DMS114 treated with DMSO at 0.1 percent for 48 hours (cell line): ENCODE data around the gene NDUFB5.

Source experiments
- DNase-seq: peaks from one replicate; lab custom pipeline; 2025; ENCODE audit not compliant: unreplicated experiment; lab: John Stamatoyannopoulos, UW

The NDUFB5 gene

DNA sequence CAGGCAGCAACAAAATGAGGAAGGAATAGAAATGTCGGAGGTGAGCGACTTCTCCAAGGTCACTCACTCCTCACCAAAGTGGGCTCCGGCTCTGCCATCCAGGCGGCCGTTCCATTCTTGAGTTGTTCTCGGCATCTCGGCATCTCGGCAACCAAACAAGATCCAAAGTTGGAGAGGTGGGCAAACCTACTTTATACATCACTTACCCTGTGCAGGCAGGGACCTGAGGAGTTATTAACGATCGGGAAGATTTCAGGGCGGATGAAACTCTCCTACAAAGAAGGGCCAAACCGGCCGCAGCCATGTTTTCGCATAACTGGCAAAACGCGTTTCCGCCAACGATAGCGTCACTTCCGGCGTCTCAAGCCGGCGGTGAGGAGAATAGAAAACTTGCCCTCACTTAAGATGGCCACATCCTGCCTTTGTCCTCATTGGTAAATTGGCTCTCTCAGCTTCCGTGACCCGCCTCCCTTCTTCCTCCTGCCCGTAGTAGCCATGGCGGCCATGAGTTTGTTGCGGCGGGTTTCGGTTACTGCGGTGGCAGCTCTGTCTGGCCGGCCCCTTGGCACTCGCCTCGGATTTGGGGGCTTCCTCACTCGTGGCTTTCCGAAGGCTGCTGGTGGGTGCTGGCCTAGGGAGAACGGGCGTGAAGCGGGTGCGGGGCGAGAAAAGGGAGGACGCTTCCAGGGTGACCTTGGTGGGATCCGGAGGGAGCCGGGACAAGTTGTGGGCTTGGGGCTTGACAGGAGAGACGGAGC lies at the start of gene NDUFB5, which contains the start of gene MRPL47:
Gene NDUFB5, plus strand, starts transcription at position 474 of the 758 bp plus-strand sequence. Its CDS starts 22 bp downstream, at position 496.
Gene MRPL47, minus strand, starts transcription at position 318 of the 758 bp plus-strand sequence. Its CDS starts 14 bp downstream, at position 304.
- peak; percentile 97 for DNase-seq

DNA sequence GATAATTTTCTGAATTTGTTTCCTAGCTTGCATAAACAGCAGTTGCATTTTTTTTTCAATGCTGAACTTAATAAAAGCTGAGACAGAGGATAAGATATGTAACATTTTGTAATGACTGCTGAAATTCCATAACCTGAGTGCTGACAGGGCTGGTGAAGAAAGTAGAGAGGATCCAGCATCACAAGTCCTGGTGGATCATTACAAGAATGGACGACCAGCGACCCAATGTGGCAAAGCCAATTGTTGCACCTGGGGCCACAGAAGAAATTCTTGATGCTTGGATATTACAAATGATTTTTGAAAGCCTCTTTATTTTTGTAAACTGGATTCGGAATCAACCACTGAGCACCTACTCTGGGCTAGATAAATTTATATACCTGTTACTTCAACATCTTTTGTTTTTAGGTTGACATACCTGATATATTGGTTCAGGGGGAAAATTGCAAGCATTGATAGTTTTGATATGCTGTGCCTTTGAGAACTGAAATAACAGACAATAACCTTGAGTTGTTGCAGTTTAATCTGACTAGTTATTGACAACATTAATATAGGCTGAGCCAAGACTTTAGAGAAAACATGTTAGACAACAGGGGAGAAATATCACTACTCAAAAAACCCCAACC lies 45.7 kb upstream of the NDUFB5 start:
- DNase-seq, result peak; percentile 55

DNA sequence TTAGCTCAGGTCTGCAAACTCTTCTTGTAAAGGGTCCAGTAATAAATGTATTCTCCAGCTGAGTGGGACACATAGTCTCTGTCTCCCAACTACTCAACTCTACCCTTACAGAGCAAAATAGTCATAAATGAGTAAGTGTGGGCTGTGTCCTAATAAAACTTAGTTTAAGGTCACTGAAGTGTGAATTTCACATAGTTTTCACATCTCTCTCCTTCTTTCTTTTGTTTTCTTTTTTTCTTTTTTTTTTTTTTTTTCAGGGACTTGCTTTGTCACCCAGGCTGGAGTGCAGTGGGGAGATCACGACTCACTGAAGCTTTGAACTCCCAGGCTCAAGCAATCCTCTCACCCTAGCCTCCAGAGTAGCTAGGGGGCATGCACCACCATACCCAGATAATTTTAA lies 43.8 kb upstream of the NDUFB5 start:
- DNase-seq, result no peak

DNA sequence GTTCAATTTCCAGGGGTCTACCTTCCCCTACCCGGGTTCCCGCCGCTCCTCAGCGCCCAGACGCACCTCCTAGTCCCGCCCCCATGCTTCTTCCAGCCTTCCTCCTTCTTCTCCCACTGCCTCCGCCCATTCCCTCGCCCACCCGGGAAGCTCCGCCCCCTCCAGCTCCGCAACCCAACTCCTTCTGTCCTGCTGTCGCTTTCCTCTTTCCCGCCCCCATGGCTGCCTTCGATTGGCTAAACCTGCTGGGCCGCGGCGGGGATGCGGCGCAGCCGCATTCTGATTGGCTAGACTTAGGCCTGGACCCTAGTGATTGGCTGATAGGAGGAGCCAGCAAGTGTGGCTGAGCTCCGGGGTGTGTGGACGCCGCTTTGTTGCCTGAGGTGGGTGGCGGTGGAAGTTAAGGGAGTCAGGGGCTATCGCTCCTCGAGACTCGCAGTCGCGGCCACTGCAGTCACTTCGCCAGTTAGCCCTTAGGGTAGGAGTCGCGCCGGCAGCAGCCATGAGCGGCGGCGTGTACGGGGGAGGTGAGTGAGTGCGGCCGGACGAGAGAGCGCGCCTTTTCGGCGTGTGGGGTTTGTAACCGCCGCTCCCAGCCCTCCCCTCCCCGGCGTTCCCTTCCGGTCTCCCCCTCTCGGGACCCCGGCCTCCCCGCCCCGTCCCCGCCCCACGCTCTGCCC lies 41.9 kb upstream of the NDUFB5 start, which contains the start of gene ACTL6A:
Gene ACTL6A, plus strand, starts transcription at position 336 of the 680 bp plus-strand sequence. Its CDS starts 167 bp downstream, at position 503.
- DNase-seq, result peak; percentile 99

DNA sequence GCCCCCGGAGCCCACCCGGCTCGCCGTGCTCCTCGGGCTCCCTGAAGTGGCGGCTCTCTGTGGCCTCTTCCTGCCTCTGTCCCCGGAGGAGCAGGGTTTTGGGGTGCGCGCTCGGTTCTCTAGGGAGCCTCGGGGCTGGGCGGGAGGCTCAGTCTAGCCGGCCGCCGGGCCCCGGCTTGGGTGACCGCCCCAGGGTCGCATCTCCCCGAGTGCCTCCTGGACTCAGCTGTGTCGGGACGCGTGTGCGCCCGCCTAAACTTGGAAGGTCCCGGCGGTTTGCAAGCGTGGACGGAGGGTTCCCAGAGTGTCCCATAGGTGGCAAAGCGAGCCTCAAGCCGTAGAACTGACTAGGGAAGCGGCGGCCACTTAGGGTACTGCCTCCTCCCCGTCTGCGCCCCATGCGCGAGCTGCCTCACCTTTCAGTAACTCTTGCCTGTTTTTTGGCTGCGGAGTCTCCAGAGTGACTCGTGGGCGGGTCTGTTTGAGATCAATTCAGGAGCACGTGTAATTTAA lies 41.3 kb upstream of the NDUFB5 start:
- DNase-seq, result peak; percentile 27

DNA sequence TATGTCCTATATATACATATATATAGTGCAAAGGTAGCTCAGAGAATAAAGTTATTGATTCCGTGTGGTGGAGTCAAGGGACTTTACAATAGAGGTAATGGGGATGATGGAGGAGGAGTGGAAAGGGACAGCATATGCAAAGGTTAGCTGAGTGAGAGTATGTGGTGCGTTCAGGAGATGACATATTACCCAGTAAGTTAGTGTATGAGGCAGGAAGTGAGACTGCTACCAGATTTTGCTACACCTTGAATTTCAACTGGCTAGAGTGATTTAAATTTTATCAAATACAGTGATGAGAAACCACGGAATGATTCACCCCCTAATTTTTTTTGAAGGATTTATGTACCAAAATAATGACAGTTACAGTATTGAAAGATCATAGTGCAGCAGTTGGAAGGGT lies 39.1 kb upstream of the NDUFB5 start:
- DNase-seq, result no peak

DNA sequence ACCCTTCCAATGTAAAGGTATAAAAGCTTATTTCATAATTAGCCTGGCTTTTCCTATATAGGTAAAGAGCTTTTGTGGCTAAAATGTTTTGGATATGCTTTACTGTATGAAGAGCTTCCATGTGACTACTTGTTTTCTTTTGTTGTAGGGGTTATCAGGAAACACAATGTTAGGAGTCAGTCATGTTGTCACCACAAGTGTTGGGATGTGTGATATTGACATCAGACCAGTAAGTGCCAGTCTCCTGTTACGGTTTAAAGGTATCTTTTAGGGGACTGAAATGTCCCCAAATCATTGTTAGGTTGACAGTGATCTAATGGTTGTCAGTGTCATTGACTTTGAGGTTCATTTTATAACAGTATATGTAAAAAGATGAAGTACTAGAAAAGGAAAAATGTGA lies 23.6 kb upstream of the NDUFB5 start:
- DNase-seq, result no peak

DNA sequence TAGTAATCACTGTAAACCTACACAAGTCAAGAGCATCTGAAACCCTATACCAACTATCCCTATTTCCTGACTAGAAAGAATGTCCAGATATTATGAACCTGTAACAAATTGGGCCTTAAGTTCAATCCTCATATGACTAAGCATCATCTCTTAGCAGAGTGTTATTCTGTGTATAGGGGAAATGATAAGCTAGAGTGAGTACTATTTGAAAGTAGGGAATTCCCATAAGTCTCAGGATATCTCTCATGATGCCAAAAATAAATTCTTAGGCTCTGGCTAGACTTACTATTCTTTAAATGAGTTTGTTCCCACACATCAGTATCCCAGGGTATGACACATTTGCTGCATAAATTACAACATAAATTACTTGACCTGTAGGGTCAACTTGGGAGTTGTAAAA lies 15.5 kb upstream of the NDUFB5 start:
- DNase-seq, result no peak

DNA sequence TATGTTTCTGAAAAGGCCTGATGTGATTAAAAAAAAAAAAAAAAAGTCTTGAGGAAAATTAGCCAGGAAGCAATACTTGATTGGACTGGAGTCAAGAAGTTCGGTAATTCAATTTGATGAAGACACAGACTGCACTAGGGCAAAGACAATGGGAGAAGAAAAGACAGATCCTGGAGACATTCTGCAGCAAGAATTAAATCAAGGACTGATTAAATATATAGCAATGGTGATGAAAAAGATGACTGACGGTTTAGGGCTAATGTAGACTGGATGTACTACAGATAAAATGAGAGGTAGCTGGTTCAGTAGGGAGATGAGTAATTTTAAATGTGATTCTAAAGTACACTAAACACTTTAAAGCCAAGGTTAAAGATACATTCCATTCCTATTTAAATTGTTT lies 13.9 kb upstream of the NDUFB5 start:
- no peak for DNase-seq

DNA sequence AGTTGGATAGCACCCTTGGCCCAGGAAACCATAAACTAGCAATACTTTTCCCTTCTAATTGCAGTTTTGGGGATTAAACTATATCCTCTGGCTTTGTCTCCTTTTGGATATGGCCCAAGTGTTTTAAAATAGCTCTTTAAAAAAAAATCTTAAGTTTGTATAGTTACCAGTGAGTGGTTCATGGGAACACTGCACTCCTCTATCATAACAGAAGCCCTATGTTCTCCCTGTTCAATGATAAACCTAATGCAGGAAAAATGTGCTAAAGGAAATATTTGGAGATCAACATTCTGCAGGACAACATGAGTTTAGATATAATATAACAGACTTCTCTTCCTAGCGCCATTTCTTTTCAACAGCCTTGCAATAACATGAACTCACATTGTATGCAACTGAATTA lies 13.3 kb upstream of the NDUFB5 start:
- no peak for DNase-seq

DNA sequence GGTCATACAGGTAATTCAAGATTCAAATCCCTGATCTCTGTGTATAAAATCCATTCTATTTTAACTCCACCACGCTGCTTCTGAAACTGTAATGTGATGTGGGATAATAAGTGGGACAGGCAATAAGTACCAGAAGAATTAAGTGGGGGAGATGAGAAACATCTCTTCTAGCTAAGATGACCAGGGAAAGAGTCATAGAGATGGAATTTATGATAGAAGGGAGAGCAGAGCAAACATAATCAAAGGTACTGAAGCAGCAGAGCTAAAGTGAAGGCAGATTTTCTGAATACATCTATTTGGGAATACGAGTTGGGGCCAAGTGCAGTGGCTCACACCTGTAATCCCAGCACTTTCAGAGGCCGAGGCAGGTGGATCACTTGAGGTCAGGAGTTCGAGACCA lies 5.1 kb upstream of the NDUFB5 start:
- DNase-seq, result no peak

DNA sequence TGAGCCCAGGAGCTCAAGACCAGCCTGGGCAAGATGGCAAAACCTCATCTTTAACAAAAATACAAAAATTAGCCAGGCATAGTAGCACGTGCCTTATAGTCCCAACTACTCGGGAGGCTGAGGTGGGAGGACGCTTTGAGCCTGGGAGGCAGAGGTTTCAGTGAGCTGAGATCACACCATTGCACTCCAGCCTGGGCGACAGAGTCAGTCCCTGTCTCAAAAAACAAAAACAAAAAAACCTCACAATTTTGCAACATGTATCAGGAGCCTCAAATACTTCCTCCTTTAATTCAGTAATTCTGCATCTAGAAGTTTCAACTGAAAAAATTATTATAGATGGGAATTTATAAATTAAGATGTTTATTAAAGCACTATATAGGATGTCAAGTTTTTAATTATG lies 1.3 kb upstream of the NDUFB5 start:
- DNase-seq, result no peak

DNA sequence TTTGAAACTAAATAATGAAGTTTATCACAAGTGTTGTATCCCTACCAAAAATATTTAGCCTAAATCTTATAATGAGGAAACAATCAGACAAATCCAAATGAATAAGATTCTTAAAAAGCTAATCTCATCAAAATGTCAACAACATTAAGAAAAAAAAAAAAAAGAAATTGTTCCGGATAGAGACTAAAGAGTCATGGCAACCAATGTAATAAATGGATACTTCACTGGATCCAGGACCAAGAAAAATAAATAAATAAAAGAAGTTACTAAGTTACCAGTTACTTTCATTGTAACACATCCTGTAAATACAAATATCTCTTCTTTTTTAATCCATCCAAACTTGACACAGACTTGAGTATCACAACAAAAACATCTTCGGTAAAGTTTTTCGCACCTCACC lies 763 bp upstream of the NDUFB5 start:
- DNase-seq, result peak; percentile 55

DNA sequence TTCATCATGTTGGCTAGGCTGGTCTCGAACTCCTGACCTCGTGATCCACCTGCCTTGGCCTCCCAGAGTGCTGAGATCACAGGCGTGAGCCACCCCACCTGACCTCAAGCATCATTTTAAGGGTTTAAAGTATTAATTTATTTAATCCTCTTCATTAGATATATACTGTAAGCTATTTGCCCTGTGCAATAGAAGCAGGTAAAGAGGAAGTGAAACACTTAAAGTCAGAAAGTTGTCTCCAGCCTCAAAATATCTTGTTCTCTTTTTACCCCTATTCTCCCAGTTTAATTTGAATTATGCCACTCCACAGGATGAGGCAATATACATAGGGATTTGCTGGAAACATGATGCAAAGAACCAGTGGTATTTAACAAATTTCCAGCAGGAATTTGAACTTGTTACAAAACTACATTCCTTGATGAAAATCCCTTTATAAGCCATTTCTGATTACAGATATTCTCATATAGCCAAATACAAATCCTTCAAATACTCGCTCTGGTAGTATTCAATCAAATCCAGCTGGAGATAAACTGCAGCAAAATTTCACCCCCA lies 2.0 kb downstream of the NDUFB5 start:
- DNase-seq, result no peak

DNA sequence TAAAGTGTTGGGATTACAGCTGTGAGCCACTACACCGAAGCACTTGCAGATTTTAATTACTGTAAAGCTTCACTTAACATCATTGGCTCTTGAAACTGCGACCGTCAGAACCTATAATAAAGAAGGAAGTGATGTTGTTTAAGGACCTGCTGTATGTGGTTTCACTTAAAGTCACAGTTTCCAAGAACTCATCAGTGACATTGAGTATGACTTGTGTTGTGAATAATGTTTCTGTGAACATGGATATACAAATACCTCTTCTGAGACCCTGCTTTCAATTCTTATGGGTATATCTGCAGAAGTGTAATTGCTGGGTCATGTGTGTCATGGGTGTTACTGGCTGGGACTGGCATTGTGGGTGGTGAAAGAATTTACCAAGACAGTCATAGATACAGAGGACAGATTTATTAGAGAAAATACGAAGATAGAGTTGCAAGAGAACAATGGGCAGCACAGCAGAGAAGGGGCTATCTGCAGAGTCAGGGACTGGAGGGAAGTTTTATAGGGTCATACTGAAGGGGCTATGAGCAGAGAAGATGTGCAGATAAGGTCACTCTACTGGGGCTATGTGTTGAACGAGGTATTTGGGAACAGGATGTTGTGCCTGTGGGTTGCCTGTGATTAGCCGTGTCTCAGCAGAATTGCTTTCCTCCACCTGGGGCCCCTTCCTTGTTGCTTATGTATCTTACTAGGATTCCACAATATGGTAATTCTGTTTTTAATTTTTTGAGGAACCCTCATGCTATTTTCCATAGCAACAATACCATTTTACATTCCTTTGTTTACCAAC lies 4.5 kb downstream of the NDUFB5 start:
- DNase-seq, result no peak

DNA sequence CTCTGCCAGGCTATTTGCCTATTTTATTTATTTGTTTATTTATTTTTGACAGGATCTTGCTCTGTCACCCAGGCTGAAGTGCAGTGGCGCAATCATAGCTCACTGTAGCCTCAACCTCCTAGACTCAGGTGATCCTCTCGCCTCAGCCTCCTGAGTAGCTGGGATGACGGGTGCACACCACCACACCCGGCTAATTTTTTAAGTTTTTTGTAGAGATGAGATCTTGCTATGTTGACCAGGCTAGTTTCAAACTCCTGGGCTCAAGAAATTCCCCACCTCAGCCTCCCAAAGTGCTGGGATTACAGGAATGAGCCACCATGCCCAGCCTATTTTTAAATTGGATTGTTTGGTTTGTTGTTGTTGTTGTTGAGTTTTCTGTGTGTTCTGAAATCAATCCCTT lies 5.5 kb downstream of the NDUFB5 start:
- DNase-seq, result no peak

DNA sequence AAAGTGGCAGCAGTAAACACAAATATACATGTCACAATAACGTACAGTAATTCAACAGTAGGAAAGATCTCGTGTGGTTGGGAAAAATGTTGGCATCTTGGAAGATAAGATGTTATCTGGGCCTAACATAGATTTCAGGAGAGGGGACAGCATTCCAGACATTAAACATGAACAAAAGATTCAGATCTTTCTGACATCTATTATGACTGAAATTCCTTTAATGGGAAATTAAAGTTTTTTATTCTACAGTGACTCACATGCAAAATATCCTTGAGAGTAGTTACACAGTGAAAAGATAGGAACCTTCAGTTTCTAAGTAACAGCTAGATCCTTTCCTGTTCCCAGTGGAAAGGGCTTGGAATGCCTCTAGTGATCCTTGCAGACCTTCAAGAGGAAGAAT lies 9.2 kb downstream of the NDUFB5 start:
- no peak for DNase-seq

DNA sequence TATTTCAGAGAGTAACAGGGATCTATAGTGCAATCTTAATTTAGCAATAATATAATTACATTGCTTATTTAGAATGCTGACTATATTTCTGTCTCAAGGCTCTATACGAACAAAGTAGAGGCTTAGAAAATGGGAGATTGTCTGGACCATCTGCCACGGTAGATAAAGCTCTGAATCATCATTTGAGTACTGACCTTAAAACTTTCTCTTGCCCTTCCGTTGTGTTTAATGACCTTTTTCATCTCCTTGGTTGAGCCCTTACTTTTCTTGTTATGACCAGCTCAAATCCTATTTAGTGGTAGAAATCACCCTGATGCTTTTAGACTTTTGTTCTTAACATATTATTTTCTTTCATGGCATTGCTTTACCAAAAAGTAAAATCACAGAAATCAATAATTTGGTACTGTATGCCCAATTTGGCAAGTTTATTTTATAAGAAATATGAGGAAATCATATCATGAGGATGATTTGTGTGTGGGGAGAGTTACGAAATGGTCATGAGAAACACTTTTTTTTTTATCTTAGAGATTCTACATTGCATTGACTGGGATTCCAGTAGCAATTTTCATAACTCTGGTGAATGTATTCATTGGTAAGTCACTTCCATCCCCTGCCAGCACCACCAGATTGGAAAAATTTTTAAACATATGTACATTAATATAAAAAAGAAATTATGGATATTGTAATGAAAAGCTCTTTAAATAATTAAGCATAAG lies 11.0 kb downstream of the NDUFB5 start:
- DNase-seq, result no peak

DNA sequence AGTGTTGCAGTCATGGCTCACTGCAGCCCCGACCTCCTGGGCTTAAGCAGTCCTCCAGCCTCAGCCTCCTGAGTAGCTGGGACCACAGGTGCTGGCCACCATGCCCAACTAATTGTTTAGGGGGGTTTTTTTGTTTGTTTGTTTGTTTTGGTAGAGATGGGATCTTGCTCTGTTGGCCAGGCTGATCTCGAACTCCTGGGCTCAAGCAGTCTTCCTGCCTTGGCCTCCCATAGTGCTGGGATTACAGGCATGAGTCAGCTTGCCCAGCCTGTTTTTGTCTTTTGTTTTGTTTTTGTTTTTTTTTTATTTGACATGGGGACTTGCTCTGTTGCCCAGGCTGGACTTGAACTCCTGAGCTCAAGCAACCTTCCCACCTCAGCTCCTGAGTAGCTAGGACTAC lies 17.4 kb downstream of the NDUFB5 start:
- DNase-seq, result no peak

DNA sequence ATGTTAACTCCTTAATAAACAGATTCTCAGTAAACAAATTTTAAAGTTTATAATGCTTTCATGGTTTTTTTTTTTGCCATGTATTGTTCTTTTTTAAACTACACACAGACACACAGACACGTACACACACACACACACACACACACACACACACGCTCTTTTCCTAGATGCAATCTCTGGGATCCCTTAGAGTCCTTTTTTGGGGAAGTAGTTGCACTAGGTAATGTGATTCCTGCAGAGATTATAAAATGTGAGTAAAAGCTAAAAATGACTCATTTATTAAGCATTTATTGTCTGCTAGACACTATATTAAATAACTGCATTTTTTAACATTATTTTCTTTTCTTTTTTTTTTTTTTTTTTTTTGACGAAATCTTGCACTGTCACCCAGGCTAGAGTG lies 19.9 kb downstream of the NDUFB5 start:
- no peak for DNase-seq
